HEK293T (cell line): ENCODE data around the gene THSD4.
"Not testable (repeated sequence)": the region's sequence is repeated elsewhere in the genome, so short reads cannot be mapped to it uniquely, and the experiment has no call there.

Experiments used
- CTCF ChIA-PET: fragments of 350-600 bp; formaldehyde crosslinking; extraction: SDS; loops from one replicate; lab custom pipeline; 2021; ENCODE audit warnings: antibody characterized with exemption, inconsistent platforms; lab: Yijun Ruan, JAX
- POLR2A ChIA-PET: fragments of 350-600 bp; formaldehyde crosslinking; extraction: SDS; loops from one replicate; lab custom pipeline; 2020; ENCODE audit warnings: antibody characterized with exemption, inconsistent platforms; lab: Yijun Ruan, JAX
- DNase-seq: peaks from one replicate; pipeline ENCODE4 v3.0.0; 2012; ENCODE audit warnings: mixed read lengths; ENCODE audit errors: extremely low spot score
- ARNT ChIP-seq: fragments of 450-650 bp; IDR thresholded peaks from 2 replicates; pipeline ENCODE4 v1.6.1; 2017; ENCODE audit warnings: mild to moderate bottlenecking
- BHLHE40 ChIP-seq: fragments of 450-650 bp; IDR thresholded peaks from 2 replicates; pipeline ENCODE4 v1.6.1; 2016; ENCODE audit warnings: mild to moderate bottlenecking, moderate library complexity, borderline replicate concordance
- CTBP1 ChIP-seq: fragments of 450-650 bp; IDR thresholded peaks from 2 replicates; pipeline ENCODE4 v1.6.1; 2016; ENCODE audit warnings: borderline replicate concordance
- ELF4 ChIP-seq: fragments of 450-650 bp; IDR thresholded peaks from 2 replicates; pipeline ENCODE4 v1.6.1; 2017; ENCODE audit warnings: antibody characterized with exemption
- FOXA1 ChIP-seq: fragments of 450-650 bp; IDR thresholded peaks from 2 replicates; pipeline ENCODE4 v1.6.1; 2016; ENCODE audit warnings: mild to moderate bottlenecking
- FOXK2 ChIP-seq: fragments of 450-650 bp; IDR thresholded peaks from 2 replicates; pipeline ENCODE4 v1.6.1; 2016; ENCODE audit warnings: mild to moderate bottlenecking
- FOXM1 ChIP-seq: fragments of 450-650 bp; IDR thresholded peaks from 2 replicates; pipeline ENCODE4 v1.6.1; 2017; ENCODE audit warnings: mild to moderate bottlenecking, borderline replicate concordance
- HDGF ChIP-seq: fragments of 450-650 bp; IDR thresholded peaks from 2 replicates; pipeline ENCODE4 v1.6.1; 2017; ENCODE audit warnings: antibody characterized with exemption, borderline replicate concordance
- L3MBTL2 ChIP-seq: fragments of 450-650 bp; conservative IDR thresholded peaks from 2 replicates; pipeline ENCODE4 v1.6.1; 2016; ENCODE audit warnings: mild to moderate bottlenecking
- LEF1 ChIP-seq: fragments of 450-650 bp; IDR thresholded peaks from 2 replicates; pipeline ENCODE4 v1.6.1; 2017; ENCODE audit warnings: mild to moderate bottlenecking, borderline replicate concordance
- NFRKB ChIP-seq: fragments of 450-650 bp; IDR thresholded peaks from 2 replicates; pipeline ENCODE4 v1.6.1; 2016; ENCODE audit warnings: mild to moderate bottlenecking, moderate library complexity
- SP1 ChIP-seq: fragments of 450-650 bp; IDR thresholded peaks from 2 replicates; pipeline ENCODE4 v1.6.1; 2017
- SUZ12 ChIP-seq: fragments of 450-650 bp; IDR thresholded peaks from 2 replicates; pipeline ENCODE4 v1.6.1; 2016; ENCODE audit warnings: mild to moderate bottlenecking
- TARDBP ChIP-seq: fragments of 450-650 bp; IDR thresholded peaks from 2 replicates; pipeline ENCODE4 v1.6.1; 2016
- ZNF384 ChIP-seq: fragments of 450-650 bp; IDR thresholded peaks from 2 replicates; pipeline ENCODE4 v1.6.1; 2016
- TF ChIP-seq, protein P1 (sequence below): fragments of 450-650 bp; IDR thresholded peaks from 2 replicates; pipeline ENCODE4 v1.6.1; 2016

The THSD4 gene

DNA sequence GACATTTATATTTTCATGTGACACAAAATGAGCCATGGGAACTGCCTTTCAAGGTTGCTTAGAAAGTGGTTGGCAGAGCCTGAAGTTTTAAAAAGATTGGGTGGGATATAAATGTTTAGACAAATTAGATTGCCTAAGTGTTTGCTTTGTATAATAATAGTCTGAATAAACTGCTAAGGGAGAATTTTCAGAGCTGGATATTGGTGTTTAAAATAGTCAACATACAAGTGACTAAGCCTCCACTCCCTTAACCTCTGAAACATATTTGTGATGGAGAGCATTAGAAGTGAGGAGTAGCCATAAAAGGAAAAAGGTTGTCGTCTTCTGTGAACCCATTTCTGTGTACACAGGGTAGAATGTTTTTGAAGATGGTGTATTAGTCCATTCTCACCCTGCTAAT lies 201.6 kb downstream of the THSD4 start:
- CTCF ChIA-PET = no interaction called here
- POLR2A ChIA-PET = no interaction called here
- TF ChIP-seq LEF1 (no peak), BHLHE40 (no peak), CTBP1 (no peak), L3MBTL2 (no peak)
- DNase-seq = no peak

DNA sequence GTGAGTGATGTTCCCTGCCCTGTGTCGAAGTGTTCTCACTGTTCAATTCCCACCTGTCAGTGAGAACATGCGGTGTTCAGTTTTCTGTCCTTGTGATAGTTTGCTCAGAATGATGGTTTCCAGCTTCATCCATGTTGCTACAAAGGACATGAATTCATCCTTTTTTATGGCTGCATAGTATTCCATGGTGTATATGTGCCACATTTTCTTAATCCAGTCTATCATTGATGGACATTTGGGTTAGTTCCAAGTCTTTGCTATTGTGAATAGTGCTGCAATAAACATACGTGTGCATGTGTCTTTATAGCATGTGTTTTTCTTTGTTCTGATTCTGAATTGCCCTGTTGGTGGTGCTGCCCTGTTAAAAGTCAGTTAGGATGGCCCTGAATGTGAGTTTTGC lies 204.2 kb downstream of the THSD4 start:
- CTCF ChIA-PET, DNase-seq, POLR2A ChIA-PET: not testable (repeated sequence)

DNA sequence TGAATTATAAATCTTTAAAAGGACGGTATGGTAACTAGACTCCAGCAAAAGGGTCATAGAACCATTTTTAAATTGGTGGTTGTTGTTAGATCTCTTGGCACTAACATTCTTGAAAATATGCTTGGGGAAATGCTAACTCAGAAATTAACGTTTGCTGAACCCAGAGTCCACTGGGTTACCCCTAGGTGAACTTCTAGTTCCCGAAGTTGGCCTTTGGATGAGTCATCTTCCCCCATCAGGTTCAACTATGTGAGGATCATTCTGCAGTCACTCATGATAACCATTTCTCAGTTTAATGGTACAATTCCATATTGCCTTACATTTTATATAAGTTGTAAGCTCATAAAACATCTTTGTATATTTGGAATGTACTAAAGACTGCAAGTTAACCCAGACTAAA lies 204.7 kb downstream of the THSD4 start:
- POLR2A ChIA-PET = no interaction called here
- TF ChIP-seq FOXK2 = no peak
- TF ChIP-seq SUZ12 = no peak
- TF ChIP-seq ELF4 = no peak
- no peak for TF ChIP-seq ZNF384
- no peak for TF ChIP-seq FOXM1
- no peak for TF ChIP-seq SP1
- TF ChIP-seq TARDBP = no peak
- no peak for TF ChIP-seq LEF1
- no peak for TF ChIP-seq ARNT
- TF ChIP-seq, protein P1, sequence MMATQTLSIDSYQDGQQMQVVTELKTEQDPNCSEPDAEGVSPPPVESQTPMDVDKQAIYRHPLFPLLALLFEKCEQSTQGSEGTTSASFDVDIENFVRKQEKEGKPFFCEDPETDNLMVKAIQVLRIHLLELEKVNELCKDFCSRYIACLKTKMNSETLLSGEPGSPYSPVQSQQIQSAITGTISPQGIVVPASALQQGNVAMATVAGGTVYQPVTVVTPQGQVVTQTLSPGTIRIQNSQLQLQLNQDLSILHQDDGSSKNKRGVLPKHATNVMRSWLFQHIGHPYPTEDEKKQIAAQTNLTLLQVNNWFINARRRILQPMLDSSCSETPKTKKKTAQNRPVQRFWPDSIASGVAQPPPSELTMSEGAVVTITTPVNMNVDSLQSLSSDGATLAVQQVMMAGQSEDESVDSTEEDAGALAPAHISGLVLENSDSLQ = no peak
- no peak for TF ChIP-seq CTBP1
- TF ChIP-seq HDGF = no peak
- no peak for TF ChIP-seq BHLHE40
- no peak for TF ChIP-seq NFRKB
- TF ChIP-seq FOXA1 = no peak
- TF ChIP-seq L3MBTL2 = no peak
- CTCF ChIA-PET = interaction anchor here (0.7 kb wide), 1 partner anchor 1294 kb away, joined by 3 read pairs; no protein-coding TSS in a partner anchor
- DNase-seq = no peak

GRCh38 chr15:71323082-71323481 lies 207.8 kb downstream of the THSD4 start:
- CTCF ChIA-PET = interaction anchor here (0.6 to 0.7 kb wide), 2 partner anchors 244 to 1997 kb away, joined by 3 read pairs; no protein-coding TSS in a partner anchor
- TF ChIP-seq CTBP1 (no peak), ELF4 (no peak), LEF1 (no peak), ZNF384 (no peak), L3MBTL2 (no peak), FOXA1 (no peak), TARDBP (no peak), NFRKB (no peak), SP1 (no peak), FOXK2 (no peak), BHLHE40 (no peak), ARNT (no peak), FOXM1 (no peak)
- POLR2A ChIA-PET = no interaction called here
- DNase-seq = no peak

GRCh38 chr15:71323584-71323983 lies 208.3 kb downstream of the THSD4 start:
- no peak for DNase-seq
- TF ChIP-seq NFRKB = no peak
- TF ChIP-seq ARNT = no peak
- no peak for TF ChIP-seq TARDBP
- TF ChIP-seq FOXK2 = no peak
- TF ChIP-seq ELF4 = no peak
- no peak for TF ChIP-seq FOXM1
- TF ChIP-seq LEF1 = no peak
- TF ChIP-seq, protein P1 = no peak
- no peak for TF ChIP-seq SUZ12
- TF ChIP-seq L3MBTL2 = no peak
- no peak for TF ChIP-seq BHLHE40
- no peak for TF ChIP-seq SP1
- no peak for TF ChIP-seq HDGF
- TF ChIP-seq ZNF384 = no peak
- no peak for TF ChIP-seq FOXA1
- no peak for TF ChIP-seq CTBP1
- CTCF ChIA-PET = interaction anchor here (0.6 to 0.7 kb wide), 2 partner anchors 245 to 1997 kb away, joined by 3 read pairs; no protein-coding TSS in a partner anchor
- POLR2A ChIA-PET = no interaction called here

DNA sequence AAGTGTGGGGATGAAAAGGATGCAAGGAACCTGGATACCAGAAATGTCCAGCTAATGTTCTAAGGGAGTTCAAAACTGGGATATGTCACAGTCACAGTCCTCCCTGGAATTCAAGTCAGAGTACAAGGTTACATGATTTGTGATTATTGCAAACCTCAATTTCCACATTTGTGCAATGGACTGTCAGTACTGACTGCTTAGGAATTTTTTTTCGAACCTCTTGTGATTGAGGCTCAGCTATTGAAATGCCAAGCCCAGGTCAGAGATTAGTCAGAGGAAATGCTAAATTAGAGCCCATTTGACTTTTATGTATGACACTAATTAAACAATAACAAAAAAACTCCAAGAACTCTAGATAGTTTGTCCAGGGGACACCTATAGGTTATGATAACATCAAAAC lies 210.2 kb downstream of the THSD4 start:
- ChIA-PET CTCF (no interaction called here), POLR2A (no interaction called here)
- no peak for DNase-seq
- TF ChIP-seq L3MBTL2 = no peak
- TF ChIP-seq ZNF384 = no peak
- TF ChIP-seq SUZ12 = no peak
- TF ChIP-seq TARDBP = no peak
- no peak for TF ChIP-seq NFRKB
- TF ChIP-seq HDGF = no peak
- no peak for TF ChIP-seq FOXK2
- no peak for TF ChIP-seq ELF4
- TF ChIP-seq LEF1 = no peak
- TF ChIP-seq SP1 = no peak
- no peak for TF ChIP-seq BHLHE40
- TF ChIP-seq, protein P1 = no peak
- no peak for TF ChIP-seq CTBP1
- no peak for TF ChIP-seq ARNT
- no peak for TF ChIP-seq FOXM1
